UCSD-AML1 (cell line): ENCODE data around the gene TGFBR3.

ENCODE experiments used
- DNase-seq: peaks from one replicate; lab custom pipeline; 2025; ENCODE audit not compliant: unreplicated experiment; lab: John Stamatoyannopoulos, UW

The TGFBR3 gene

DNA sequence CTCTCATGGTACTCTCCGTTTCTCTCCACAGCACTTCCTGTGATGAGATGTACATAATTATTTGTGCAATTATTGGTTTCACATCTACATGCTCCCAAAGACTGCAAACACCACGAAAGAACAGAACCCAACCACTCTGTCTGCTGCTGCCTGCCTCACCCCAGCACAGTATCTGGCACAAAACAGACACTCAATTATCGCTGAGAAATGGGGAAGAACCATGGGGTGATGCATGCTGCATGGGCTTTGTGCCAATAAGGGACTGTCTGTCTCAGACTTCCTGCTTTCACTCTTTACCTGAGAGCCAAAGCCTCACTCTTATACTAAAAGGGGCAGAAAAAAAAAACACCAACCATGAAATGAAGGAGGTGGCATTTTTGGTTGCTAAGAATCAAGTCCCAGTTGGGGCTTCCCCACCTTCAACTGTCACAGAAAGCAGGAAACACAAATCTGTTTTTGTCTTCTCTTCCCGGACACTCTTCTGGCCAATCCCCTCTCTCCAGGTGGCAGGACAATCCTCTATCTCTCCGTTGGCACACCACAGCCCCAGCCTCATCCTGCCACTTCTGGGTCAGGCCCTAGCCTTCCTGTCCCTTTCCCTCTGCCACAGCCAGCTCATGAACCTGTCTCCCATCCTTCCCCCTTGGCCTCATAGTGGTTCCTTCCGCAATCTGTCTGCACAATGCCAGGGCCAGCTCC, 82.0 kb downstream of the TGFBR3 start:
- DNase-seq, result no peak

DNA sequence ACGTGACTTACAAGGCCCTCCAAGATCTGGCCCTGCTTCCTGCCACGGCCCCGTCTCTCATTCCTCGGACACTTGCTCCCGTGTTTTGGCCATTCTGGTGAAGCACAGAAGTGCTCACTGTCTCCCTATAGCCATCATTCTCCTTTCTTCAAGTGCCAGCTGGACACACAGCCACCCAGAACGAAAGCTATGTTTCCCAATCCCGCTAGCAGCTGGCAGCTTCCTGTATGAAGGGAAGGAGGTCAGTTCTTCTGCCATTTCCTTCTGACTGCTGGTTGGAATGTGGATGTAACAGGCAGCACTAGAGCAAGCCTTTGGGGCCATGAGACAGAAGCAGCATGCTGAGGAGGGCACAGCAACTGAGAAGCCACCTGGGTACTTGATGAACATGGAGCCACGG, 82.8 kb downstream of the TGFBR3 start:
- DNase-seq, result no peak

DNA sequence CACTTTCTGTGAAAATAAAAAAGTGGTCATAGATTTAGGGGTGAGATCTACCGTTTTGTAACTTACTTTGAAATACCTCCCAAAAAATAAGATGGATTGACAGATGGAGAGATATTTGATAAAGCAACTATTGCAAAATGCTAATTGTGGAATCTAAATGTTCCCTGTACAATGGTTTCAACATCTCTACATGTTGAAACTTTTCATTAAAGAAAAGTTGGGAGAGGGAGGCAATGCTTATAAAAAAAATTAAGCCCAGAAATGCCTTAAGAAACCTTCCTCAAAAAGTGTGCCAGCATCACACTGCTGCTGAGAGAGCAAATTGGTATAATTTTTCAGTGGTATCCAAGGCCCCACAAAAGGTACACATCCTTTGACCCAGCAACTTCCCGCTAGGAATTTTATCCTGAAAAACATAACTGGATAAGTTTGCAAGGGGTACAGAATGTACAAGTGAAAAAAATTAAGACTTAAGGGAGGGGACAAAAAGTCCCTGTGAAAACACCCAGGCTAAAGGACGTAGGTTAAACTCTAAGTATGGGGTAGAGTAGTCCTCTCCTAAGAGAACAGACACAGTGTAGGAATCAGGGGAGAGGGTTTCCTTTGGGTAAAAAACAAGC, 84.3 kb downstream of the TGFBR3 start:
- no peak for DNase-seq

- no peak for DNase-seq
These were observed 86.1 kb downstream of the TGFBR3 start for GRCh38 chr1:91799863-91800262.

DNA sequence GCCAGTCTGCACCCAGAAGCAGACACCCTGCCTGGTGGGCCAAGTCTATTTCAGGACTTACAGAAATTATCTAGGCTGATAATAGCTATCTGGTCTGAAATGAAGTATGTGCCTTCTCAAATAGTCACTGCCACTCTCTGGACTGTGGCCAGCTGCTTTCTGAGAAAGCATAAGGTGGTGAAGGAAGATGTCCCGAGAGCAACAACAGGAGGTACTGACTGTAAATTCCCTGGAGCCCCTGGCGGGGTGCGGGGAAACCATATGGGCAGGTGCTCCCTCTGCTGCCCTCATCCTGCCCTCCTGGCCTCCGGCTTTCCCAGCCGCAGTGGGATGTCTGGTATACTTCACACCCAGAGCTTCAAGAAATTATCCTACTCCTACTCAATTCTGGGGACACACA, 86.8 kb downstream of the TGFBR3 start:
- no peak for DNase-seq

- DNase-seq, result no peak
These were observed 87.2 kb downstream of the TGFBR3 start for GRCh38 chr1:91798740-91799139.

GRCh38 chr1:91798241-91798648, 87.7 kb downstream of the TGFBR3 start:
- DNase-seq, result no peak

- no peak for DNase-seq
These were observed 88.8 kb downstream of the TGFBR3 start for GRCh38 chr1:91797164-91797563.

DNA sequence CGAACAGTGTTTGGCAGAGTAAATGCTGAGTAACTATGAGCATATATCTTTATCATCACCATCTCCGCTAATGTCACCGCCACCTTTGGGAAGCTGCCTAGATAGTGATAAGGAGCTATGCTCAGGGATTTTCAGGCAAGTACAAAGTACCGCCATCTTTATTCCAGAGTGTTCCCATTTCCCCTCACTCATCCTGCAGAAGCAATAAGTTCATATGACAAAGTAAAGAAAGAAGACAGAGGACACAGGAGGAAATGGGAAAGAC, 89.6 kb downstream of the TGFBR3 start:
- DNase-seq, result no peak

- DNase-seq, result no peak
These were observed 90.2 kb downstream of the TGFBR3 start for GRCh38 chr1:91795591-91796389.

GRCh38 chr1:91793877-91794276, 92.1 kb downstream of the TGFBR3 start:
- DNase-seq, result no peak

GRCh38 chr1:91793189-91793588, 92.8 kb downstream of the TGFBR3 start:
- DNase-seq, result no peak

GRCh38 chr1:91792489-91793071, 93.4 kb downstream of the TGFBR3 start:
- DNase-seq, result no peak

DNA sequence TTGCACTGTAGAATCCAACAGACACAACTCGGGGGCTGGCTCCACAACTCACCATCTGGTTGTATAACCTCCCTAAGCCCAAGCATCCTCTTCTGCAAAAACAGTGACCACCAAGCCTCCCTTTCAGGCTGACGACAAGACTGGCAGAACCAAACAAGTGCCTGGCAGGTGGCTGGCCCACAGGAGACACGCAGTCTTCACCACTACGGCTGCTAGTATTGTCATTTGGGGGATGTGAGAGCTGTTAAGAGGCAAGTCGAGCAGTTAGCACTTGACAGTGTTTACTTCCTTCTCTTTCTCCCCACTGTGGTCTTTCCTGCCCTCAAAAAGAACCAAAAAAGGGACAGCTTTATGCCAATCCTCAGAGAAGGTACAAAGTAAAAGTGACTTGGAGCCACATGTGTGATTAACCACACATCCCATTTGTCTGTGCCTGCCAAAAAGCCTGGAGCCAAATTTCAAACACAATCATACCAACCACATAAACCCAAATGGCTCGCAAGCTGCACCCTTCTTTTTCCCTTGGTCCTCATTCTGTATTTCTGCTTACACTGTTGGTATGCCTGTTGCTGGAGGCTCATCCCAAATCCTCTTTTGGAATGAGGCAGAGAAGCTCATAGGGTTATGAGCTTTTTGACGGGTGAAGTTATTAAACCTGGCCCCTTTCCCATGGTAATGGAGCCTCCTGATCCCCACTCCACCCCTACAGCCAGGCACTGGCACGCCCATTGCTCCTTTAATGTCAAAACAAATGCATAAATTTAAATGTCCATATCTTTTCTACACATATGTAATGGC, 94.1 kb downstream of the TGFBR3 start:
- no peak for DNase-seq

GRCh38 chr1:91791103-91791502, 94.8 kb downstream of the TGFBR3 start:
- no peak for DNase-seq

DNA sequence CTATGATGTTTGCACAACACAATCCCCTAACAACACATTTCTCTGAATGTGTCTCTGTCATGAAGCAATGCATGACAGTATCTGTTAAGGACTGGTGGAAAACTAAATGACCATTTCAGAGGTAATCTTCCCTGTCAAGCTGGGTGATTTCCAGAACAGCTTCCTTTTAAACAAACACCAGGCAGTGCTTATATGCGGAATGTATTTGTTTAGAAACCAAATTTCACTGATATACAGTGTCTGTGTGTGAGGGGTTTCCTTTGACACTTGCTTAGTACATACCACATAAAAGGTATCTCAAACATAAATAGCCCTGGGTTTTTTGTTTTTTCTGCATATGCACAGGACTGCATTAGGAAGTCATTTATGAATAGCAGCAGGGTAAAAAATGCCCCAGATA, 95.6 kb downstream of the TGFBR3 start:
- DNase-seq, result no peak

GRCh38 chr1:91789273-91789997, 96.5 kb downstream of the TGFBR3 start:
- no peak for DNase-seq

DNA sequence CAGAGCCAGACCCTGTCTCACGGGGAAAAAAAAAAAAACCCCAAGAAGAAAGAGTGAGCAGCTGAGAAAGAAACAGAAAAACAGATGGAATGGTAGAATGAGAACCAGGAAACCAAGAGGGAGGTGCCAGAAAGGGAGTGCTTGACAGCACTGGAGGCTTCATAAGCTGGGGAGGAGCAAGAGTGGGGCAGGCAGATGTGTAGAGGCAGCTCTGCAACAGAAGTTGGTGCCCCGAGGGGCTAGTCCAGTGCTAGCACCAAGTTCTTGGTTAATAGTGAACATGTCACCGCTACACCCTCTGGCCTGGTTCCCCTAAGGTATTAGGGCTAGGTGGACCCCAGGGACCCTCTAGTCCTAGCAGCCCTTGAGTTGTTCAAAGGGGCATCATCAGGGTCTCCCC, 98.0 kb downstream of the TGFBR3 start:
- no peak for DNase-seq

GRCh38 chr1:91784616-91785015, 101.3 kb downstream of the TGFBR3 start:
- no peak for DNase-seq

- DNase-seq, result no peak
These were observed 101.8 kb downstream of the TGFBR3 start for GRCh38 chr1:91784191-91784590.
